Gastrocnemius medialis (tissue), 4 donors: ENCODE measurements around the gene GOLGA3. TPM values are rescaled to one million over a fixed set of nuclear protein-coding genes. Genes with fewer than 3 reads are reported as not detected.

Experiments used
- ATAC-seq, 2 donors: fragments of 150-250 bp; one replicate each; pipeline ENCODE4 v1.9.1; 2016
- DNase-seq, 2 donors: peaks; one replicate each; pipeline ENCODE4 v3.0.0-alpha.2; 2019
- H3K27ac ChIP-seq, 4 donors: fragments of 200-600 bp; sonication (generic); 1 replicate in 1 of 4; 2 replicates in 3 of 4; pipeline ENCODE4 v1.5.1; 2016 to 2018; ENCODE audit warnings: mild to moderate bottlenecking in 2 of 4, moderate library complexity in 1 of 4
- H3K27me3 ChIP-seq, 3 donors: fragments of 200-600 bp; sonication (generic) in 2 of 3; 1 replicate in 1 of 3; 2 replicates in 2 of 3; pipeline versions ENCODE4 v1.5.1 to v1.6.0; 2016 to 2019; ENCODE audit warnings: mild to moderate bottlenecking in 1 of 3, moderate library complexity in 1 of 3
- H3K36me3 ChIP-seq, 2 donors: fragments of 200-600 bp; sonication (generic) in 1 of 2; one replicate each; pipeline ENCODE4 v1.5.1; 2017 to 2018
- H3K4me1 ChIP-seq, 2 donors: fragments of 200-600 bp; sonication (generic) in 1 of 2; one replicate each; pipeline ENCODE4 v1.5.1; 2016 to 2017; ENCODE audit warnings: mild to moderate bottlenecking in 2 of 2
- H3K4me3 ChIP-seq, 4 donors: fragments of 200-600 bp; sonication (generic) in 3 of 4; 1 replicate in 1 of 4; 2 replicates in 3 of 4; pipeline ENCODE4 v1.5.1; 2016 to 2019; ENCODE audit warnings: mild to moderate bottlenecking in 2 of 4
- H3K9me3 ChIP-seq, 3 donors: fragments of 200-600 bp; sonication (generic) in 2 of 3; 1 replicate in 1 of 3; 2 replicates in 2 of 3; pipeline ENCODE4 v1.5.1; 2016 to 2019
- POLR2A ChIP-seq, 2 donors: fragments of 450-650 bp; IDR thresholded peaks; one replicate each; pipeline ENCODE4 v1.6.1; 2017; ENCODE audit warnings: antibody characterized with exemption in 2 of 2, mild to moderate bottlenecking in 2 of 2, moderate library complexity in 2 of 2
- in situ Hi-C, 4 donors: fragments of 200-750 bp; cut with MboI; loops; one replicate each; pipeline versions ENCODE4 v1.15.0 to v1.8.0; 2017; ENCODE audit warnings: low sequenced_read_pairs in 4 of 4
- intact Hi-C: fragments of 100-400 bp; cut with DNase I; formaldehyde crosslinking; loops from one replicate; pipeline ENCODE4 v1.15.1; 2023; ENCODE audit warnings: low total_unique reads
- total RNA-seq, 4 donors: library from RNA; depleted of rRNA; stranded (reverse); fragments of >200 nt; gene quantifications; one replicate each; pipeline versions ENCODE4 v1.1.0 to v1.2.3, GENCODE V29; 2016
- TF ChIP-seq, protein P1 (sequence below), 5 experiments: fragments of 450-650 bp in 3 of 5; fragments of 200-600 bp in 2 of 5; sonication (generic) in 2 of 5; IDR thresholded peaks in 4 of 5; conservative IDR thresholded peaks in 1 of 5; 1 replicate in 4 of 5; 2 replicates in 1 of 5; pipeline ENCODE4 v1.5.1; 2016 to 2019; ENCODE audit warnings: antibody characterized with exemption in 5 of 5, mild to moderate bottlenecking in 3 of 5, moderate library complexity in 3 of 5

Gene GOLGA3
- total RNA-seq, 4 donors from 2014 or later, result 30.0 to 50.0 (median 39.6) TPM

- in situ Hi-C loops, result no loop called here
- no peaks in the 10 kb centered on the region for H3K4me1 ChIP-seq
- intact Hi-C loops, result no loop called here
- no peak overlapping the region for H3K27ac ChIP-seq
- H3K4me3 ChIP-seq, result no peak overlapping the region
- no peaks in the 10 kb centered on the region for H3K9me3 ChIP-seq
- ATAC-seq (no peak), DNase-seq (no peak)
- H3K27me3 ChIP-seq, result no peaks in the 10 kb centered on the region
- TF ChIP-seq, protein P1, sequence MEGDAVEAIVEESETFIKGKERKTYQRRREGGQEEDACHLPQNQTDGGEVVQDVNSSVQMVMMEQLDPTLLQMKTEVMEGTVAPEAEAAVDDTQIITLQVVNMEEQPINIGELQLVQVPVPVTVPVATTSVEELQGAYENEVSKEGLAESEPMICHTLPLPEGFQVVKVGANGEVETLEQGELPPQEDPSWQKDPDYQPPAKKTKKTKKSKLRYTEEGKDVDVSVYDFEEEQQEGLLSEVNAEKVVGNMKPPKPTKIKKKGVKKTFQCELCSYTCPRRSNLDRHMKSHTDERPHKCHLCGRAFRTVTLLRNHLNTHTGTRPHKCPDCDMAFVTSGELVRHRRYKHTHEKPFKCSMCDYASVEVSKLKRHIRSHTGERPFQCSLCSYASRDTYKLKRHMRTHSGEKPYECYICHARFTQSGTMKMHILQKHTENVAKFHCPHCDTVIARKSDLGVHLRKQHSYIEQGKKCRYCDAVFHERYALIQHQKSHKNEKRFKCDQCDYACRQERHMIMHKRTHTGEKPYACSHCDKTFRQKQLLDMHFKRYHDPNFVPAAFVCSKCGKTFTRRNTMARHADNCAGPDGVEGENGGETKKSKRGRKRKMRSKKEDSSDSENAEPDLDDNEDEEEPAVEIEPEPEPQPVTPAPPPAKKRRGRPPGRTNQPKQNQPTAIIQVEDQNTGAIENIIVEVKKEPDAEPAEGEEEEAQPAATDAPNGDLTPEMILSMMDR (IDR thresholded peaks at IDR 0.05 in 4 of 5, conservative IDR thresholded peaks at IDR 0.05 in 1 of 5), result no peak
- TF ChIP-seq POLR2A (IDR thresholded peaks at IDR 0.05), result no peak
- peaks cover 0 to 82% of the 10 kb centered on the region in 2 donors for H3K36me3 ChIP-seq
These were observed 97.1 kb downstream of the GOLGA3 start for GRCh38 chr12:132731574-132731973.

DNA sequence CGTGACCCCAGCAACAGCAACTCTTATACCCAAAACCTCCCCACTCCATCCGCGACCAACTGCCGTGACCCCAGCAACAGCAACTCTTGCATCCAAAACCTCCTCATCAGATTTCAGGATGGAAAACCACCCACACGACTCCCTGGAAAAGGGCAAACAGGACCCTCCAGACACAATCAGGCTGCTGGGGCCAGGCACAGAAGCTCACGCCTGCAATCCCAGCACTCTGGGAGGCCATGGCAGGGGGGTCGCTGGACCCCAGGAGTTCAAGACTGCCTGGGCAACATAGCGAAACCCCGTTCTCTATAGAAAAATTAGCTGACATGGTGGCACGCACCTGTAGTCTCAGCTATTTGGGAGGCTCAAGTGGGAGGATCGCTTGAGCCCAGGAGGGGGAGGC, 98.3 kb downstream of the GOLGA3 start:
- Histone ChIP-seq H3K27ac (no peak overlapping the region), H3K9me3 (no peaks in the 10 kb centered on the region), H3K36me3 (peaks cover 0 to 82% of the 10 kb centered on the region in 2 donors), H3K27me3 (no peaks in the 10 kb centered on the region), H3K4me3 (no peak overlapping the region), H3K4me1 (no peaks in the 10 kb centered on the region)
- DNase-seq (no peak), ATAC-seq (no peak)
- intact Hi-C loops, result no loop called here
- in situ Hi-C loops, result no loop called here
- TF ChIP-seq, protein P1 (IDR thresholded peaks at IDR 0.05 in 4 of 5, conservative IDR thresholded peaks at IDR 0.05 in 1 of 5), result no peak
- TF ChIP-seq POLR2A (IDR thresholded peaks at IDR 0.05), result no peak

DNA sequence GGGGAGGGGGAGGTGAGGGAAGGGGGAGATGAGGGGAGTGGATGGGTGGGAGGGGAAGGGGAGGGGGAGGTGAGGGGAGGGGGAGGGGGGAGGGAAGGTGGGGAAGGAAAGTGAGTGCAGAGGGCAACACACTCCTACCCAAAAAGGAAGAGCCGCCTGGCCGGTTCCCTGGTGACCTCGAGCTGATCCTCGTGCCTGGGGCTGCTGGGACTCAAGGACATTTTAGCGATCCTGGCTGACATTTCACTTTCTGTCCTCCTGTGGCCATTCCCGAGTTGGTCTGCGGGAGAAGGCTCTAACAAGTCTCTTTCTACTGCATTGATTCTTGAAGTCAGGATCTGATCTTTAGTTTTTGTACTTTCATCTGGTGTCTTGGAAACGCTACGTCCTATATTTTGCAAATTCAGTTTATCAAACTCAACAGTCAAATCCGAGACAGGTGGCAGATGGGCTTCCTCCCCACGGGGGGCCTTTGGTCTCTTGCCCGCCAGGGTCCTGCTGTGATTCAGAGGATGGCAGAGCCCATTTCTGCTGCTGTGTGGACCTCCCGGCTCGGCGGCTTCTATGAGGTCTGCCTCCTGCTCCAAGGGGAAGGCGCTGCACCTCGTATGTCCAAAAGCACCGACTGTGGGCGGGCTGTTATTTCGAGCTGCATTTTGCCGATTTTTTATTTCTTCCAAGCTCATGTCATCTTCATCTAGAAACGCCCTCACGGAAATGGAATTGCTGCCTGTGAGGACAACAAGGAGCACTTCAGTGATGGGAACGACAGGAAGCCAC, 98.9 kb downstream of the GOLGA3 start:
- Histone ChIP-seq H3K27ac (no peak overlapping the region), H3K4me1 (no peaks in the 10 kb centered on the region), H3K4me3 (no peak overlapping the region), H3K27me3 (no peaks in the 10 kb centered on the region), H3K9me3 (no peaks in the 10 kb centered on the region), H3K36me3 (peaks cover 0 to 80% of the 10 kb centered on the region in 2 donors)
- ATAC-seq (no peak), DNase-seq (no peak)
- in situ Hi-C loops, result no loop called here
- intact Hi-C loops, result no loop called here
- TF ChIP-seq, protein P1 (IDR thresholded peaks at IDR 0.05 in 4 of 5, conservative IDR thresholded peaks at IDR 0.05 in 1 of 5), result no peak
- TF ChIP-seq POLR2A (IDR thresholded peaks at IDR 0.05), result no peak

GRCh38 chr12:132728502-132728901, 100.2 kb downstream of the GOLGA3 start:
- Histone ChIP-seq H3K36me3 (peaks cover 0 to 79% of the 10 kb centered on the region in 2 donors), H3K27me3 (no peaks in the 10 kb centered on the region), H3K4me3 (no peak overlapping the region), H3K9me3 (no peaks in the 10 kb centered on the region), H3K4me1 (no peaks in the 10 kb centered on the region), H3K27ac (no peak overlapping the region)
- ATAC-seq, result no peak
- intact Hi-C loops, result no loop called here
- in situ Hi-C loops, result no loop called here
- no peak for TF ChIP-seq POLR2A (IDR thresholded peaks at IDR 0.05)
- TF ChIP-seq, protein P1 (IDR thresholded peaks at IDR 0.05 in 4 of 5, conservative IDR thresholded peaks at IDR 0.05 in 1 of 5), result no peak
- no peak for DNase-seq
